ENCODE data around the gene SERPINA4.

DNA sequence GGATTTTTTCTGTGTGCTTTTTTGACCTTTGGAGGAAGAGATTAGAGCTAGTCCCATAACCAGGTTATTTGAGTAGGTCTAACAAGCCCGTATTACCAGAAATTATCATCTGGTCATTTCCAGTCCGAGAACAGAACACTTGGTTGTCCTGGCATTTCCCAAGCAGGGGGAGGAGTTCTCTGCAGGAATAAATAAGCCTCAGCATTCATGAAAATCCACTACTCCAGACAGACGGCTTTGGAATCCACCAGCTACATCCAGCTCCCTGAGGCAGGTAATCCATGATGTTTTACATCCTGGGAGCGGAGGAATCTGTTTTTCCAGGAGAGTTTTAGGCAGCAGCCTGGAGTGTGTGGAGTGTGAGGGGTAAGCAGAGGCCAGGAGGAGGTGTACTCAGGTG lies 50.9 kb downstream of the SERPINA4 start, which contains the start of gene SERPINA3:
- no peak for TF ChIP-seq TAF1 (IDR thresholded peaks at IDR 0.05; ENCODE audit: low read depth)
- no peak for TF ChIP-seq CTCF (IDR thresholded peaks at IDR 0.05; ENCODE audit: poor library complexity, severe bottlenecking)
- no peak for TF ChIP-seq REST (IDR thresholded peaks at IDR 0.05; ENCODE audit: borderline replicate concordance)
- TF ChIP-seq SMC3 (conservative IDR thresholded peaks at IDR 0.05; ENCODE audit: poor library complexity): no peak
- no peak for TF ChIP-seq POLR2AphosphoS5 (IDR thresholded peaks at IDR 0.05)
- no peak for TF ChIP-seq RAD21 (conservative IDR thresholded peaks at IDR 0.05)
- no peak for TF ChIP-seq EZH2 (IDR thresholded peaks at IDR 0.05; ENCODE audit: borderline replicate concordance, insufficient read depth, low read length, poor library complexity, severe bottlenecking)
